Sciatic nerve (tissue), 2 donors: ENCODE data around the gene LITAF. TPM values are rescaled to one million over a fixed set of nuclear protein-coding genes. Genes with fewer than 3 reads are reported as not detected.
A peak's percentile ranks its signal among the peaks of the same experiment; 100 is the strongest.

Experiments
- ATAC-seq: fragments of 200-7000 bp; cut with Tn5 transposase; one replicate; pipeline ENCODE4 v1.9.1; 2020; ENCODE audit warnings: mild to moderate bottlenecking, moderate library complexity
- DNase-seq: peaks from one replicate; pipeline ENCODE4 v3.0.0-alpha.2; 2020; ENCODE audit warnings: low spot score
- intact Hi-C: fragments of 100-400 bp; cut with DNase I; formaldehyde crosslinking; loops from one replicate; pipeline ENCODE4 v1.14.2; 2022
- total RNA-seq: library from RNA; stranded (reverse); fragmentation: NEBNext Ultra II Directional; extraction: Animal tissue kit (Norgen Biotek cat#: 25700); gene quantifications from one replicate; pipeline ENCODE4 v1.2.1, GENCODE V29; 2021
- donor health status: DM: no; HTN: no; CAD: no.
- donor health status: DM: no; HTN: no; CAD: no.

Gene LITAF
- 200 TPM for total RNA-seq

DNA sequence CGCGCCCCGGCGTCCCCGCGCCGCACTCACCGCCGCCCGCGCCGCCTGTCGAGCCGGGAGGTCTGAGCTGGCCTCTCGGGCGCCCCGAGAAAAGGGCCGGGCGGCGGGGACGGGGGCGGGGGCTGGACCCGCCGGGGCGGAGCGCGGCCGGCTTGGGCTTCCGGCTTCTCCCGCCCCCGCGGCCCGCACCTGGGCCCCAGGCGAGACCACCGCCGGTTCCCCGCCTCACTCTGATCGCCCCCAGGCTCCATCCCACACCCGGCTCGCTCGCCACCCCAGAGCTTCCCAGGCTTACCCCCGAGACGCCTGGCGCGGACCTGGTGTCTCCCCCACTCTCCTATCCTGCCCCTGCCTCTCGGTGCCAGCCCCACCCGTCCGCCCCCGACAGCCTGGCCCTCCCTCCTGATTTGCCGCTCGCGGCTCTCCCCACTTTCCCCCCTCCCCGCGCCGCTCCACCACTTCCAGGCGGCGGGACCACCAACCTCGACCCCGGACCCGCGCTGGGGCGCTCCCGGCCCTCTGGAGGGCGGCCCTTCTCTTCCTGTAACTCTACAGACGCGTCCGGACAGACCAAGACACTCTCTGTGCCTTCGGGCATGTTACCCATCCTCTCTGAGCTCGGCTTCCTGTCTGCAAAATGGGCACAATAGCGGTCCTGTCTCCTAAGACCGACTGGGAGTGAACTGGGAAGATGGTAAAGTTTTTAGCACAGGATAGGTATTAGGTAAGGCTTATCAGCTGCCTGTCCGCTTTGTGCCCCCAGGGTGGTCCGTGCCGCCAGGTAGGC is at the start of gene LITAF:
LITAF (minus strand) TSS at position 64 of the 787 bp plus-strand sequence. CDS start 30,189 bp downstream, outside the sequence.
- intact Hi-C loops = no loop called here
- DNase-seq (peak; percentile 83), ATAC-seq (peak; percentile 75)

DNA sequence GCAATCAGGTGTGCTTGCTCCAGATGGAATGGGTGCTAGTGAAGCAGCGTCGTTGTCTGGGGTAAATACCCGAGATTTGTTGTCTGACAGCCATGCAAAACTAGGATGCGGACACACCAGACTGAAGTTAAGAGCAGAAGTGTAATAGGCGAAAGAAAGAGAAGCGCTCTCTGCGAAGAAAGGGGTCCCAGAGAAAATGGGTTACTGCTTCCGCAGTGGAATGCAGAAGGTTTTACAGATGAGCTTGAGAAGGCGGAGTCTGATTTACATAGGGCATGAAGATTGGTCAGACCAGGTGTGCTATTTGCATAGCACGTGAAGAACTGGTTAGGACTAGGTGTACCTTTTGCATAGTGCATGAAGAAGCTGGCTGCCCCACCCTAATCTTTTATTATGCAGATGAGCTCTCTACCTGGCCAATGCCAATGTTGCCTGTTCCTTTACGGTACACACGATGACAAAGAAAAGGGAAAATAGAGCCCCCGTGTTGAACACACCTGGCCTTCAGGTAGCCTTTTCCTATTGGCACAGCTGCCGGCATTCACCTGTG is 49.5 kb upstream of the LITAF start:
- intact Hi-C loops = no loop called here
- ATAC-seq = no peak

DNA sequence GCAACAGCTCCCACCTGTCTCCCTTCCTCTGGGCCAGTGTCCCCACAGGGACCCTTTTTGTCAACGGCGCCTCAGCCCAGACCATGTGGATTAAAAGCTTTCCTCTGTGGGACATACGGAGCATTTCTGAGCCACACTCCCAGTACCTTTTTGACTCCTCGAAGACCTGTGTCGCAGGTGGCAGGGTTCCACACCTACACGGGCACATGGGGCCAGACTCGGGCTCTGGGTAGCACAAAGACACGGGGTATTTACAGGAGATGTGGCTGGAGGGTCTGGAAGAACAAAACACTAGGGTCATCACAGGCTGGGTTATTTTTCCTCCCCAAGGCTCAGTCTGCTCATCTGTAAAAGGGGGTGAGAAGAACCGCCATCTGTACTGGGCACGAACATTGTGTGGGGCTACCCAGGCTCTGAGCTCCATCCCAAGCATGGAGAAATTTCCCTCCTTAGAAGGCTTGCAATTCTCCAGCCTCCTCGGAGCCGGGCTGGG is 49.0 kb upstream of the LITAF start:
- intact Hi-C loops = no loop called here
- DNase-seq = no peak

More for the DNA sequence above, 49.5 kb upstream of the LITAF start:
- no peak for DNase-seq

DNA sequence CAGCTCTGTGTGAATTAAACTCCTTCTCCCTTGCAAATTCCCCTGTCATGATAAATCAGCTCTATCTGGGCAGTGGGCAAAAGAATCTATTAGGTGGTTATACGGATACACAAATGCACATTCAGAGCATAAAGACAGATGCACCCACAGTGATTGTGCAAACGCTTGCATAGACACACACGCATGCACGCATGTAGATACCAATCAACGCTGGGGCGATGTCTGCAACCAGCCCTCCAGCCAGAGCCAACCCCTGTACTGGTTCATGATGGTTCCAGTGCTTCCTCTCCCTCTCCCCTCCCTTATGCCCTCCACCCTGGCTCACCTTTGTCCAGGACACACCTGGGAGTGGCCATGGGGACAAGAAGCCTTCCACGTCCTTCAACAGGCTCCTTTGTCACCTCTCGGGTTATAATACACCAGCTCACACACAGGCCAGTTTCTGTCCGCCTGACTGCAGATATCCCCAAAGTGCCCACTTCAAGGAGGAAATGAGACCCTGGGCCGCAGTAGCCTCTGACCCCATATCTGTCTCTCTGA is 48.5 kb upstream of the LITAF start:
- DNase-seq = no peak
- ATAC-seq = no peak
- intact Hi-C loops = no loop called here

More for the DNA sequence above, 49.0 kb upstream of the LITAF start:
- no peak for ATAC-seq

DNA sequence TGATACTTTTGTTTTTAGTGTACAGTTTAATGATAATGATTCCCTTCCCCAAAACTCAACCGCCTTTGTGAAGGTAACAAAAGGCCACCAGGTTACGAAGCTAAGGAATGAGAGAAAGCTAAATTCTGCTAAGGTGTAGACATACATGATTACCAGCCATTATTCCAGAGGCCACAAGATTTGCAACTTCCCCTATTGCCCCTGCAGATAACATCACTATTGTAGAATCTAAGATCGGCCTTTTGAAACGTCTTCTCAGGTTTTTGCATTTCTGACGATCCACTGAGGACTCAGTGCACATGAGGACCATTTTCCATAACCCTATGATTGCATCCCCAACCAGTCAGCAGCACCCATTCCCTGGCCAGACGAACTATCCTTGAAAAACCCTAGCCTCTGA is 47.6 kb upstream of the LITAF start:
- DNase-seq (no peak), ATAC-seq (no peak)
- intact Hi-C loops = no loop called here

DNA sequence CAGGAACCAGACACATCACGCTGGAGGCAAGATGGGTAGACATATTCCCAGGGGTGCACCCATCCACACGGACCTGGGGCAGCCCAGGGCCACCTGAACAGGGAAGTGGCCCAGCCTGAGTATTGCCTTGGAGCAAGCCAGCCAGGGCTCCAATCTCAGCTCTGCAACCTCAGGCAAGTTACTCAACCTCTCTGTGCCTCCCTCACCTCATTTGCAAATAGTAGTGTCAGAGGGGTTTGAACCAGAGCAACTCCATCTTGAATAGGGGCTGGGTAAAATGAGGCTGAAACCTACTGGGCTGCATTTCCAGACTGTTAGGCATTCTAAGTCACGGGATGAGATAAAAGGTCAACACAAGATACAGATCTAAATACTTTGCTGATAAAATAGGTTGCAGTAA is 46.4 kb upstream of the LITAF start:
- no peak for DNase-seq
- no peak for ATAC-seq
- intact Hi-C loops = no loop called here

DNA sequence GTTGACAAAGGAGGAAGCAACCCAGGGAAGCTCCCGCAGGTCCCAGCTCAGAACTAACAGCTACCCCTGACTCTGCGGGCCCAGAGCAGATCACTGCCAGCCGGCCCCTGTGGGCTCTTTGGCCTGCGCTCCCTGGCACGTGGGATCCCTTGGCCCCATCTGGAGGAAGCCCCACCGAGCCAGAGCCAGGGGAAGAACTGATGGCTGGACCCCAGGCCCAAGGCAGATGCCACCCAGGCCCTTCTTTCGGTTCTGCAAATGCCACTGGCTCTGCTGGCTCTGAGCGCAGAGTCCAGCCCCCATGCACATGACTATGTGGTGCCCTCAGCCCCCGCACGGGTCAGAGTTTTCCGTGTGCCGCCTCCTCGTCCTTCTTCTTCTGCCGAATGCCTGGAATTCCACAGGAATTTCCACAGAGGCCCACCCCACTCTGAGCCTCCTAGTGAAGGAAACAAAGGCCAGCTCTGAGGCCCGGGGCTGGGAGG is 45.8 kb upstream of the LITAF start:
- peak; percentile 91 for DNase-seq
- peak; percentile 90 for ATAC-seq
- intact Hi-C loops = no loop called here

DNA sequence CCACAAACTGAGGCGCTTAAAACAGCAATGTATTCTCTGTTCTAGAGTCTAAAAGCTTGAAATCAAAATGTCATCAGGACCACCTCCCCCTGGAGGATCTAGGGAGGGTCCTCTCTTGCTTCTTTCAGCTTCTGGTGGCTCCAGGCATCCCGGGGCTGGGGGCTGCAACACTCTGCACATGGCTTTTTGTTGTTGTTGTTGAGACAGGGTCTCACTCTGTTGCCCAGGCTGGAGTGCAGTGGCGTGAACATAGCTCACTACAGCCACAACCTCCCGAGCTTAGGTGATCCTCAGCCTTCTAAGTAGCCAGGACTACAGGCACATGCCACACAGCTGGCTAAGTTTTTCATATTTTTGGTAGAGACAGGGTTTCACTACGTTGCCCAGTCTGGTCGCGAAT is 44.5 kb upstream of the LITAF start:
- ATAC-seq = no peak
- intact Hi-C loops = no loop called here

DNA sequence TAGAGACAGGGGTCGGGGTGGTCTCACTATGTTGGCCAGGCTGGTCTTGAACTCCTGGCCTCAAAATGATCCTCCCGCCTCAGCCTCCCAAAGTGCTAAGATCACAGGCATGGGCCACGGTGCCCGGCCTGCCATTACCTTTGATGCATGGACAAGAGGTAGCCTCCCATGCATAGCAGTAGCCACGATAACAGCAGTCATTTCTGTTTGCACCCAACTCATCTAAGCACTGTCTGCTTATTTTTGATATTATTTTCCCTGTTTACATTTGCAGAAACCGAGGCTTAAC is 44.0 kb upstream of the LITAF start:
- ATAC-seq = no peak
- DNase-seq = no peak
- intact Hi-C loops = no loop called here

More for the DNA sequence above, 44.5 kb upstream of the LITAF start:
- no peak for DNase-seq

DNA sequence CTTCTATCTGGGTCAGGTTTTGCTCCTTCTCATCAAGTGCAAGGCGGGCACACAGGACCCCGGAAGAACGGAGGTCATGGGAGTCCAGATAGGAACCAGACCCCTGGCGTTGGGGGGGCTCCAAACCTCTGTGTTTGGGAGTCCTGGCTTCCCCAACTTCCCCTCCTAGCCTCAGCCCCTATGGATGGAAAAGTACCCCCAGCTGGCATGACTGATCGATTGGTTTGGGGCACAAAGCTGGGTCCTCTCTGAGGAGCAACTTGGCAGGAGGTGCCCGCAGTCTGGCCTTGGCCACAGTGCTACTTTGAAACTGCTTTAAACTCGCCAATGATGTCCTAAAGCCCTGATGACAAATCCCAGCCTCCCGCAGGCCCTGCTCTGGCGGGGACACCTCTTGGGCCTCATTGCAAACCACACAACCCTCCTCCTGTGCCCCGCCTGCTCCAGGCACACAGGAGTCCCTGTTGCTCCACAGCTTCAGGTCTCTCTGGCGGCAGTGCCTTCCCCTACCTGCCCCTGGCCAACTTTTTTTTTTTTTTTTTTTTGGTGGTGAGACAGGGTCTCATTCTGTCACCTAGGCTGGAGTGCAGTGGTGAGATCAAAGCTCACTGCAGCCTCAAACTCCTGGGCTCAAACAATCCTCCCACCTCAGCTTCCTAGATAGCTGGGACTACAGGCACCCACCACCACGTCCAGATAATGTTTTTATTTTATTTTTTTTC is 43.5 kb upstream of the LITAF start:
- ATAC-seq (no peak), DNase-seq (no peak)
- intact Hi-C loops = no loop called here

DNA sequence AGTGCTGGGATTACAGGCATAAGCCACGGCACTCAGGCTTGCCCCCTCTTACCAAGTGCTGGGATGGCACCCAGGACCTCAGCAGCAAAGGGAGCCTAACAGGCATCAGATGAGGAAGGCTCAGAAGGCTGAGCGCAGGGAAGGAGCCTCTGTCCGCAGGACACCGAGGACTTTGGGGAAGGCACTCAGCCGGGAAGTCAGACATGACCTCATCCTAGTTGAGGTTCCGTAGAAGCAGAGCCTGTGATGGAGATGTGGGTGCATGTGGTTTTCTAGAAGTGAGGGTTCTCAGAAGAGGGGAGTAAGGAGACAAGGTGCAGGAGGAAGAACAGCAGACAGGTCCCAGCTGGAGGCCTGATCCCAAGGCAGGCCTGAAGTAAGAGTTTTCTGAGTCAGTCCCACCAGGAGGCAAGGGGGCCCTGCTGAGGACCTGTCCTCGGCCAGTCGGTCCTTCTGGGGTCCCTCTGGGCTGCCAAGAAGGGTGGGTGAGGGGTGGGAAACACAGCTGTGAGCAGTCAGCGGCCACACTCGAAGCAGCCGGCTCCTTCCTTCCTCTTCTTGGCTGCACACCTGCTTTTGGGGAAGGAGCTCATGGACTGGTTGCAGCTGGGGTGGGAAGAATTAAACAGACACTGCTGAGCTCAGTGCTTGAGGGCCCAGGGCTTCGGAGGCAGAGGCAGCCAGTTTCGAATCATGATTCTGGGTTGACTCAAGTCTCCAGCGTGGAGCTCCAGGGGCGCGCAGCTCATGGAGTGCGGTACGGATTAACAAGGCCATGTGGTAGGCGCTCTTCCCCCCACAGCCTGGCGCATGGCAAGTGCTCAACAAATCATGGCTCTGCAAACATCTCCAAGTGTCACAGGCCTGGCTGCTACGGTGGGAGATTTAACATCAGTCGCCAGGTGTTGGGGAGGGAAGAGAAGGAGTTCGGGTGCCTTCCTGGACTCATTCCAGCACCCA is 42.6 kb upstream of the LITAF start:
- DNase-seq (no peak), ATAC-seq (peak; percentile 18)
- intact Hi-C loops = no loop called here

DNA sequence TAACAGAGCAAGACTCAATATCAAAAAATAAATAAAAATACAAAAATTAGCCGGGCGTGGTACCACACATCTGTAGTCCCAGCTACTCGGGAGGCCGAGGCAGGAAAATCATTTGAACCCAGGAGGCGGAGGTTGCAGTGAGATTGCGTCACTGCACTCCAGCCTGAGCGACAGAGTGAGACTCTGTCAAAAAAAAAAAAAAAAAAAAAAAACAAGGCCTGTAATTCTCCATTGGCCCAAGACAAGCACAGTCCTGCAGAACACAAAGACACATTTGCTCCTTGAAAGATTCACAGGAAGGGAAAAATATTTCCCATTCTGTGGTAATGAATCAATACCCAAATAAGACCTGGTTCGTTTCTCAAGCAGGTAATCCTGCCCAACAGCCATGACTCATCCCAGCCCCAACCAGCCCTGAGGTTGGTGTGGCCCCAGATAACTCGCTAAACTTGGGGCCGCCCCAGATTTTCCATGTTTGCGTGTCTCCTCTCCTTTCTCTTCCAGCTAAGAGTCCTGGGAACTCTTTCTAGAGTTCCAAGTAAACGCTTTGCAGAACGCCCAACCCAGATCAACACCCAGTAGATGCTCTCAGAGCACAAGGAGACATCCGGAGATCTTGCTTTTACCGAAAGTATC is 41.2 kb upstream of the LITAF start:
- DNase-seq (no peak), ATAC-seq (peak; percentile 48)
- intact Hi-C loops = no loop called here

DNA sequence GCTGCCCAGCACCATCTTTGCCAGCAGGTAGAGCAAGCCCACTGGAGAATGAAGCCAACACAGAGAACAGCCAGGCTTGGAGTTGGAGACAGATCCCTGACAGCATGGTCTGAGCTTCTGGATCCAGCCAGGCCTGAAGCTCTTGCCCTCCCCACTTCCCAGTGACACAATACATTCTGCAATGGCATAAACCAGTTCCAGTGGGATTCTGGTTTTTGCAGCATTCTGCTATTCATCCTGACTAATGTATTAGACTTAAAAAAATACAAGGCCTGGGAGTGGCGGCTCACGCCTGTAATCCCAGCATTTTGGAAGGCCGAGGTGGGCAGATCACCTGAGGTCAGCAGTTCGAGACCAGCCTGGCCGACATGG is 40.6 kb upstream of the LITAF start:
- intact Hi-C loops = no loop called here
- ATAC-seq (no peak), DNase-seq (no peak)

DNA sequence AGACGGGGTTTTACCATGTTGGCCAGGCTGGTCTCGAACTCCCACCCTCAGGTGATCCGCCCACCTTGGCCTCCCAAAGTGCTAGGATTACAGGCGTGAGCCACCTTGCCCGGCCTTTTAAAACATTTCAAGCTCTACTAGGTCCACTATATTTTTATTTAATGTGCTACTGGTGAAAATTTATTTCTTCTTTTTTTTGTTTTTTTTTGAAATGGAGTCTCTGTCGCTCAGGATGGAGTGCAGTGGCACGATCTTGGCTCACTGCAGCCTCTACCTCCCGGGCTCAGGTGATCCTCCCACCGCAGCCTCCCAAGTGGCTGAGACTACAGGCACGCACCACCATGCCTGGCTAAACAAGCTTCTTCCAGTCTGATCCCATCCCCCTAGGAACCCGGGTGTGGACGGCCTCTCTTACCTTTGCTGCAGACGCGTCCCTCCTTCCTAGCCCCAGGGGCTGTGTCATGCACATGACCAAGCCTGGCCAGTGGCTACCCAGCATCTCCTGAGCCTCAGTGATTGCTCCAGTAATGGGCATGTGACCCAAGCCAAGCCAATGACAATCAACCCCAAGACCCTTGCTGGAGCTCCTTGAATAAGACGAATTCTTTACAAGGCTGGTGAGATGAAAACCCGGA is 40.1 kb upstream of the LITAF start:
- DNase-seq (no peak), ATAC-seq (no peak)
- intact Hi-C loops = no loop called here

DNA sequence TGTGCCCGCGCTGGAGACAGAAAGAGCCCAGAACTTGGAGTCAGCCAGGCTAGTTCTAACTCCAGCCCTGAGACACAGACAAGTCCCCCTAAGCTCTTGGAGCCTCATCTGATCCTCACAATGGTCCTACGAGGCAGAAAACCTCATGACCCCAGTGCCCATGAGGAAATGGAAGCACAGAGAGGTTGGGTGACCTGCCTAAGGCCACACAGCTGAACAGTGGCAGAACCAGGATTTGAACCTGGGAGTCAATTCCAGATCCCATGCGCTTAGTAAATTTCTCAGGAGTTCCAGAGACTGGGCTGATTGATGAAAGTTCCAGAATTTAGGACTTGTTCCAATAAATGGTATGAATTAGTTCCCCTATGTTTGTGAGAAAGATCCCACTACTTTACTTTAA is 39.0 kb upstream of the LITAF start:
- no peak for DNase-seq
- no peak for ATAC-seq
- intact Hi-C loops = no loop called here

DNA sequence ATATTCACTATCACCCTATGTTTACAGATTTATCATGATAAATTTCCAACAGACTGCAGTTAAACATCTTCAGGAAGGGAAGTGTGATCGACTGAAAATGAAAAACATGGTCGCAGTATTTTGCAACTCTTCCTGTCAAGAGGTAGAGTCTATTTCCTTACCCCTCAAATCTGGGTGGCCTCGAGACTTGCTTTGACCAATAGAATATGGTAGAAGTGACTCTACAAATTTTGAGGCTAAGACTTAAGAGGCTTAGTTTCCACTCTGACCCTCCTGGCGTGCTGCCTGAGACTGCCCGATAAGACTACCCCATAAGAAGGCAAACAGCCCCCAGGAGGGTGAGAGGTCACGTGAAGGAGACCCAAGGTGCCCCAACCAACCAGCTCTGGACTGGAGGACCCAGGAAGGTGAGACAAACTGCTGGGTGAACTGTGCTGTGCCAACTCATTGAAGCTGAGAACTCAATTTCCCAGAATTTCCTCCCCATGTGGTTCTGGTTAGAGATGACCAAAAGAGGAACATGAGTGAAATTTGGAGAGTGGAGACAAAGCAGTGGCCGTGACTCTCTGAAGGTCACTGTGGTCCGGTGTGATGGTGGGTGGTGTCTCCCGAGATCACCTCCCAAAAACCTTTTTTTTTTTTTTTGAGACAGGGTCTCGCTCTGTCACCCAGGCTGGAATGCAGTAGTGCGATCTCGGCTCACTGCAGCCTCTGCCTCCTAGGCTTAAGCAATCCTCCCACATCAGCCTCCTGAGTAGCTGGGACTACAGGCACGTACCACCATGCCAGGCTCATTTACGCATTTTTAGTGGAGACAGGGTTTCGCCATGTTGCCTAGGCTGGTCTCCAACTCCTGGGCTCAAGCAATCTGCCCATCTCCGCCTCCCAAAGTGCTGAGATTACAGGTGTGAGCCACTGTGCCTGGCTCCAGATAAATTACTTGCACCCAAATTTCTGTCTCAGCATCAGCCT is 38.2 kb upstream of the LITAF start:
- ATAC-seq = no peak
- intact Hi-C loops = no loop called here
- no peak for DNase-seq

DNA sequence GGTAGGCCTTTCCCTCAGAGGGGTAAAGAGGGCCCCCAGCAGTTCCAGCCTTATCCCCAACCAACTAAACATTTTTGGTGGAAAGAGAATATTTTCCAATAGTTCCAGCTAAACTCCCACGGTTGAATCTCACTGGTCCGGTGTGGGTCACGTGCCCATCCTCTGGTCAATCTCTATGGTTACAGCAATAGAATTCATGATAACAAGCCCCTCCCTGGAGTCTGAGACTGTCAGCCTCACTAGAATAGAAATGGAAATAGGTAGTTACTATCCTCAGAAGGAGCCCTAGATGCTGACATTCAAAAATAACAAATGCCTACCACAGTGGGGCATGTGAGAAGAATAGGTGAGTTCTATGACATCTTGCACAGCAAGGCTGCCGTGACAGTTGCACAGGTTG is 37.5 kb upstream of the LITAF start:
- intact Hi-C loops = no loop called here
- DNase-seq (no peak), ATAC-seq (no peak)
